ENCODE results near the gene SMAD2. TPM values are rescaled to one million over a fixed set of nuclear protein-coding genes. Genes with fewer than 3 reads are reported as not detected.

SMAD2 gene
- total RNA-seq, 1 experiment from 2014 or later, result 129 TPM

DNA sequence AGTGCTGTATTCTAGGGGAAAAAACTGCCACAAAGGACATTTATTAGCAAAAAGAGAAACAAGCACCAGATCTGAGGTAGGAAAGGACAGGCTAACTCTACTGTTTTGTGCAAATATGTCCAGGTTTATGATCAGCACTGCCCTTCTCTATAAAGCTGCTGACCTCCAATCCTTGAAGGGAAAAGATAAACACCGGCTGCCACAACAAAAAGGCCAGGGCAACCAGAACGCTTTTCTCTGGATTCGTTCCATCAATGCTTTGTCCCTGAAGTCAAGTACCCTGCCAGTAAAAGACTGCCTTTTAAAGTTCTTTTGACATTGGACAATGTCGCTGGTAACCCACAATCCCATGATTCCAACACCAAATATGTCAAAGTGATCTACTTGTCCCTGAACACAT, 21.0 kb downstream of the SMAD2 start:
- no peak overlapping the region for H3K4me3 ChIP-seq (ENCODE audit: low read depth in 2 of 2, low read length in 2 of 2)
- ChIA-PET CTCF (no interaction called here), POLR2A (no interaction called here)
- no peak for ATAC-seq
- H3K4me1 ChIP-seq (ENCODE audit: control insufficient read depth, insufficient read depth, low read length), result no peaks in the 10 kb centered on the region
- in situ Hi-C loops (cut with HindIII; ENCODE audit: low pct_unique_long_range_greater_than_20kb, low sequenced_read_pairs), result no loop called here
- peaks cover 10% of the 10 kb centered on the region; the same call in 1 of the 2 replicates for H3K9me3 ChIP-seq (ENCODE audit: control insufficient read depth, insufficient read depth, low read depth, low read length)
- no peaks in the 10 kb centered on the region for H3K27me3 ChIP-seq (ENCODE audit: control insufficient read depth, insufficient read depth, low read length)
- intact Hi-C loops (cut with micrococcal nuclease; ENCODE audit: unreplicated experiment), result no loop called here
- TF ChIP-seq POLR2AphosphoS5 (IDR thresholded peaks at IDR 0.05; ENCODE audit: low read depth, low read length), result no peak
- TF ChIP-seq SIN3A (IDR thresholded peaks at IDR 0.05; ENCODE audit: borderline replicate concordance, insufficient read depth, low read depth, low read length), result no peak
- TF ChIP-seq TCF7L2 (IDR thresholded peaks at IDR 0.05; ENCODE audit: low read depth, low read length), result no peak
- TF ChIP-seq, protein P1, sequence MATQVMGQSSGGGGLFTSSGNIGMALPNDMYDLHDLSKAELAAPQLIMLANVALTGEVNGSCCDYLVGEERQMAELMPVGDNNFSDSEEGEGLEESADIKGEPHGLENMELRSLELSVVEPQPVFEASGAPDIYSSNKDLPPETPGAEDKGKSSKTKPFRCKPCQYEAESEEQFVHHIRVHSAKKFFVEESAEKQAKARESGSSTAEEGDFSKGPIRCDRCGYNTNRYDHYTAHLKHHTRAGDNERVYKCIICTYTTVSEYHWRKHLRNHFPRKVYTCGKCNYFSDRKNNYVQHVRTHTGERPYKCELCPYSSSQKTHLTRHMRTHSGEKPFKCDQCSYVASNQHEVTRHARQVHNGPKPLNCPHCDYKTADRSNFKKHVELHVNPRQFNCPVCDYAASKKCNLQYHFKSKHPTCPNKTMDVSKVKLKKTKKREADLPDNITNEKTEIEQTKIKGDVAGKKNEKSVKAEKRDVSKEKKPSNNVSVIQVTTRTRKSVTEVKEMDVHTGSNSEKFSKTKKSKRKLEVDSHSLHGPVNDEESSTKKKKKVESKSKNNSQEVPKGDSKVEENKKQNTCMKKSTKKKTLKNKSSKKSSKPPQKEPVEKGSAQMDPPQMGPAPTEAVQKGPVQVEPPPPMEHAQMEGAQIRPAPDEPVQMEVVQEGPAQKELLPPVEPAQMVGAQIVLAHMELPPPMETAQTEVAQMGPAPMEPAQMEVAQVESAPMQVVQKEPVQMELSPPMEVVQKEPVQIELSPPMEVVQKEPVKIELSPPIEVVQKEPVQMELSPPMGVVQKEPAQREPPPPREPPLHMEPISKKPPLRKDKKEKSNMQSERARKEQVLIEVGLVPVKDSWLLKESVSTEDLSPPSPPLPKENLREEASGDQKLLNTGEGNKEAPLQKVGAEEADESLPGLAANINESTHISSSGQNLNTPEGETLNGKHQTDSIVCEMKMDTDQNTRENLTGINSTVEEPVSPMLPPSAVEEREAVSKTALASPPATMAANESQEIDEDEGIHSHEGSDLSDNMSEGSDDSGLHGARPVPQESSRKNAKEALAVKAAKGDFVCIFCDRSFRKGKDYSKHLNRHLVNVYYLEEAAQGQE (IDR thresholded peaks at IDR 0.05; ENCODE audit: insufficient read depth in 1 of 2, low read depth in 2 of 2, low read length in 1 of 2), result no peak
- TF ChIP-seq, protein P2, sequence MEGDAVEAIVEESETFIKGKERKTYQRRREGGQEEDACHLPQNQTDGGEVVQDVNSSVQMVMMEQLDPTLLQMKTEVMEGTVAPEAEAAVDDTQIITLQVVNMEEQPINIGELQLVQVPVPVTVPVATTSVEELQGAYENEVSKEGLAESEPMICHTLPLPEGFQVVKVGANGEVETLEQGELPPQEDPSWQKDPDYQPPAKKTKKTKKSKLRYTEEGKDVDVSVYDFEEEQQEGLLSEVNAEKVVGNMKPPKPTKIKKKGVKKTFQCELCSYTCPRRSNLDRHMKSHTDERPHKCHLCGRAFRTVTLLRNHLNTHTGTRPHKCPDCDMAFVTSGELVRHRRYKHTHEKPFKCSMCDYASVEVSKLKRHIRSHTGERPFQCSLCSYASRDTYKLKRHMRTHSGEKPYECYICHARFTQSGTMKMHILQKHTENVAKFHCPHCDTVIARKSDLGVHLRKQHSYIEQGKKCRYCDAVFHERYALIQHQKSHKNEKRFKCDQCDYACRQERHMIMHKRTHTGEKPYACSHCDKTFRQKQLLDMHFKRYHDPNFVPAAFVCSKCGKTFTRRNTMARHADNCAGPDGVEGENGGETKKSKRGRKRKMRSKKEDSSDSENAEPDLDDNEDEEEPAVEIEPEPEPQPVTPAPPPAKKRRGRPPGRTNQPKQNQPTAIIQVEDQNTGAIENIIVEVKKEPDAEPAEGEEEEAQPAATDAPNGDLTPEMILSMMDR (IDR thresholded peaks at IDR 0.05), result no peak
- BruUV-seq (replicated peaks), result no TSS peak
- no peak for DNase-seq (ENCODE audit: low read depth, low spot score)
- H3K27ac ChIP-seq (ENCODE audit: low read length), result no peak overlapping the region
- H3K36me3 ChIP-seq (ENCODE audit: control insufficient read depth, insufficient read depth, low read length), result no peaks in the 10 kb centered on the region; the same call in 1 of the 2 replicates

DNA sequence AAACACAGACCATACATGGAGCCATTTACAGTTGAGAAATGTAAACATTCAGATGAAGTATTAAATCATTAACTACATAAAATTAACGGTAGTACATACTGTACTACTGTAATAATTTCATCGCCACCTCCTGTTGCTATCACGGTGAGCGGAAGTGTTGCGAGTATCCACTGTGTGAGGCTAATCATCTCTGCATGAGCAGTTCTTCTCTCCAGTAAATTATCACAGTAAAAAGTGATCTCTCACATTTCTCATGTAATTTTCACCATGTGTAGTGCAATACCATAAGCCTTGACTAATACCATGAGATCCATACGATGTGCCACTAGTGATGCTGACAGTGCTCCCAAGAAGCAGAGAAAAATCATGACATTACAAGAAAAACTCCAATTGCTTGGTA, 21.9 kb downstream of the SMAD2 start:
- ATAC-seq, result no peak
- TF ChIP-seq, protein P2 (IDR thresholded peaks at IDR 0.05), result no peak
- TF ChIP-seq, protein P1 (IDR thresholded peaks at IDR 0.05; ENCODE audit: insufficient read depth in 1 of 2, low read depth in 2 of 2, low read length in 1 of 2), result no peak
- TF ChIP-seq TCF7L2 (IDR thresholded peaks at IDR 0.05; ENCODE audit: low read depth, low read length) (no peak), POLR2AphosphoS5 (IDR thresholded peaks at IDR 0.05; ENCODE audit: low read depth, low read length) (no peak), SIN3A (IDR thresholded peaks at IDR 0.05; ENCODE audit: borderline replicate concordance, insufficient read depth, low read depth, low read length) (no peak)
- in situ Hi-C loops (cut with HindIII; ENCODE audit: low pct_unique_long_range_greater_than_20kb, low sequenced_read_pairs), result no loop called here
- POLR2A ChIA-PET, result no interaction called here
- Histone ChIP-seq H3K4me3 (ENCODE audit: low read depth in 2 of 2, low read length in 2 of 2) (no peak overlapping the region), H3K9me3 (ENCODE audit: control insufficient read depth, insufficient read depth, low read depth, low read length) (peaks cover 10% of the 10 kb centered on the region; the same call in 1 of the 2 replicates), H3K27ac (ENCODE audit: low read length) (no peak overlapping the region), H3K27me3 (ENCODE audit: control insufficient read depth, insufficient read depth, low read length) (no peaks in the 10 kb centered on the region), H3K36me3 (ENCODE audit: control insufficient read depth, insufficient read depth, low read length) (no peaks in the 10 kb centered on the region; the same call in 1 of the 2 replicates), H3K4me1 (ENCODE audit: control insufficient read depth, insufficient read depth, low read length) (no peaks in the 10 kb centered on the region)
- no TSS peak for BruUV-seq (replicated peaks)
- intact Hi-C loops (cut with micrococcal nuclease; ENCODE audit: unreplicated experiment), result no loop called here
- CTCF ChIA-PET, result no interaction called here
- no peak for DNase-seq (ENCODE audit: low read depth, low spot score)
